HG02840 (cell line): ENCODE results near the gene C4A.
"Not testable (repeated sequence)": the region's sequence is repeated elsewhere in the genome, so short reads cannot be mapped to it uniquely, and the experiment has no call there.

Experiments
- ATAC-seq: cut with Tn5 transposase; IDR thresholded peaks from one replicate; pipeline ENCODE4 v1.9.1; 2021; ENCODE audit warnings: mild to moderate bottlenecking, moderate library complexity, moderate number of reproducible peaks; ENCODE audit not compliant: unreplicated experiment, low FRiP score

C4A gene

GRCh38 chr6:31981744-31982143 is at the start of gene C4A:
C4A (plus strand) TSS chr6:31982057; CDS start chr6:31982108, 51 bp downstream.
- ATAC-seq = not testable (repeated sequence)

DNA sequence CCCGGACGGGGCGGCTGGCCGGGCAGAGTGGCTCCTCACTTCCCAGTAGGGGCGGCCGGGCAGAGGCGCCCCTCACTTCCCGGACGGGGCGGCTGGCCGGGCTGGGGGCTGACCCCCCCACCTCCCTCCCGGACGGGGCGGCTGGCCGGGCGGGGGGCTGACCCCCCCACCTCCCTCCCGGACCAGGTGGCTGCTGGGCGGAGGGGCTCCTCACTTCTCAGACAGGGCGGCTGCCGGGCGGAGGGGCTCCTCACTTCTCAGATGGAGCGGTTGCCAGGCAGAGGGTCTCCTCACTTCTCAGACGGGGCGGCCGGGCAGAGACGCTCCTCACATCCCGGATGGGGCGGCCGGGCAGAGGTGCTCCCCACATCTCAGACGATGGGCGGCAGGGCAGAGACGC is 49.7 kb upstream of the C4A start:
- ATAC-seq = not testable (repeated sequence)

- no peak for ATAC-seq
Measured at GRCh38 chr6:31933537-31933936, 48.3 kb upstream of the C4A start.

GRCh38 chr6:31935021-31935420 is 46.8 kb upstream of the C4A start:
- ATAC-seq = no peak

DNA sequence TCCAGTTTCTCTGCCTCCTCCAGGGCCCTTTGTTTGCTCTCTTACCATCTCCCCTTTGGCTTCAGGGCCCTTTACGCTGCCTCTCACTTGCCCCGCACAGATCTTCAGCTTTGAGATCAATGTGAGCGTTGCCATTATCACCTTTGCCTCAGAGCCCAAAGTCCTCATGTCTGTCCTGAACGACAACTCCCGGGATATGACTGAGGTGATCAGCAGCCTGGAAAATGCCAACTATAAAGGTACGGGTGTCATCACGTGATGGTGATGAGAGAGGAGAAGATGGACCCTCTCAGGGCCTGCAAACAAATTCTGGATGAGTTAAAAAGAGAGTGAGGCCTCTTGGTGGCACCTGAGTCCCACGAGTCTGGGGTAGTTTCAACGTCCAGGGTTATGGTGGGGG is 46.0 kb upstream of the C4A start:
- no peak for ATAC-seq

- no peak for ATAC-seq
Measured at GRCh38 chr6:31940256-31940664, 41.6 kb upstream of the C4A start.

GRCh38 chr6:31943742-31944141 is 38.1 kb upstream of the C4A start:
- ATAC-seq = no peak

DNA sequence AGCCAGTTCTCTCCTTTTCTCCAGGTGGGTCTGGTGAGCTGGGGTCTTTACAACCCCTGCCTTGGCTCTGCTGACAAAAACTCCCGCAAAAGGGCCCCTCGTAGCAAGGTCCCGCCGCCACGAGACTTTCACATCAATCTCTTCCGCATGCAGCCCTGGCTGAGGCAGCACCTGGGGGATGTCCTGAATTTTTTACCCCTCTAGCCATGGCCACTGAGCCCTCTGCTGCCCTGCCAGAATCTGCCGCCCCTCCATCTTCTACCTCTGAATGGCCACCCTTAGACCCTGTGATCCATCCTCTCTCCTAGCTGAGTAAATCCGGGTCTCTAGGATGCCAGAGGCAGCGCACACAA is 36.7 kb upstream of the C4A start:
- ATAC-seq = no peak

- no peak for ATAC-seq
Measured at GRCh38 chr6:31945507-31946369, 36.1 kb upstream of the C4A start, which contains the start of gene CFB. CFB (plus strand) TSS chr6:31946095; CDS start chr6:31946222, 127 bp downstream.

DNA sequence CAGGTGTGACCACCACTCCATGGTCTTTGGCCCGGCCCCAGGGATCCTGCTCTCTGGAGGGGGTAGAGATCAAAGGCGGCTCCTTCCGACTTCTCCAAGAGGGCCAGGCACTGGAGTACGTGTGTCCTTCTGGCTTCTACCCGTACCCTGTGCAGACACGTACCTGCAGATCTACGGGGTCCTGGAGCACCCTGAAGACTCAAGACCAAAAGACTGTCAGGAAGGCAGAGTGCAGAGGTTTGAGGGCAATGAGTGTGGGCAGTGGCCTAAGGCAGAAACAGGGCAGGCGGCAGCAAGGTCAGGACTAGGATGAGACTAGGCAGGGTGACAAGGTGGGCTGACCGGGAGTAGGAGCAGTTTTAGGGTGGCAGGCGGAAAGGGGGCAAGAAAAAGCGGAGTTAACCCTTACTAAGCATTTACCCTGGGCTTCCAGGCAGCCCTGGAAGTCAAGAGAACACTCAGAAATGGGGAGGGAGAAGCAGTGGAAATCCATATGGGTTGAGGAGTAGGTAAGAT is 35.4 kb upstream of the C4A start:
- ATAC-seq = no peak

GRCh38 chr6:31947070-31947675 is 34.7 kb upstream of the C4A start:
- no peak for ATAC-seq

DNA sequence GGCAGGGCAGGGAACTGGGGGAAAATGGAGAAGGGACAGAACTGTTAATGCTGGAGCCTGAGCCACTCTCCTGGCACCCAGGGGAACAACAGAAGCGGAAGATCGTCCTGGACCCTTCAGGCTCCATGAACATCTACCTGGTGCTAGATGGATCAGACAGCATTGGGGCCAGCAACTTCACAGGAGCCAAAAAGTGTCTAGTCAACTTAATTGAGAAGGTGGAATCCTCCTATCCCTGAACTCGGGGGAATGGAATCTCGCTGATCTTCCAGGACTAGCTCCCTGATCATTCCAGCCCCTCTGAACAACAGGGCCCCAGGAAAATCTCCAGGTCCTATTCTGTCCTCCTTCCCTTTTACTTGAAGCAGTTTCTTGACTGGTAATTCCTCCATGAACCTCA is 34.0 kb upstream of the C4A start:
- ATAC-seq = no peak

DNA sequence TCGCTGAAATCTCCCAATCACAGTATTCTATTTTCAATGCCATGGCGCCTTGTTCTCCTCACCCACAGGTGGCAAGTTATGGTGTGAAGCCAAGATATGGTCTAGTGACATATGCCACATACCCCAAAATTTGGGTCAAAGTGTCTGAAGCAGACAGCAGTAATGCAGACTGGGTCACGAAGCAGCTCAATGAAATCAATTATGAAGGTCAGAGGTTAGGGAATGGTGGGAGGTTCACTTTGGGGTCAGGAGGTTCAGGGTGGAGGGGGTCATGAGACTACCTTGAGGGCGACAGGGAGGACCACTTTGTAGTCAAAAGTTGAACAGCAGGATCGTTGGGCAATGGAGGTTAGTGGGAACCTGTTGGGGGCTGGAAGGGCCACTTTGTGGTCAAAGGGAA is 33.6 kb upstream of the C4A start:
- ATAC-seq = no peak

DNA sequence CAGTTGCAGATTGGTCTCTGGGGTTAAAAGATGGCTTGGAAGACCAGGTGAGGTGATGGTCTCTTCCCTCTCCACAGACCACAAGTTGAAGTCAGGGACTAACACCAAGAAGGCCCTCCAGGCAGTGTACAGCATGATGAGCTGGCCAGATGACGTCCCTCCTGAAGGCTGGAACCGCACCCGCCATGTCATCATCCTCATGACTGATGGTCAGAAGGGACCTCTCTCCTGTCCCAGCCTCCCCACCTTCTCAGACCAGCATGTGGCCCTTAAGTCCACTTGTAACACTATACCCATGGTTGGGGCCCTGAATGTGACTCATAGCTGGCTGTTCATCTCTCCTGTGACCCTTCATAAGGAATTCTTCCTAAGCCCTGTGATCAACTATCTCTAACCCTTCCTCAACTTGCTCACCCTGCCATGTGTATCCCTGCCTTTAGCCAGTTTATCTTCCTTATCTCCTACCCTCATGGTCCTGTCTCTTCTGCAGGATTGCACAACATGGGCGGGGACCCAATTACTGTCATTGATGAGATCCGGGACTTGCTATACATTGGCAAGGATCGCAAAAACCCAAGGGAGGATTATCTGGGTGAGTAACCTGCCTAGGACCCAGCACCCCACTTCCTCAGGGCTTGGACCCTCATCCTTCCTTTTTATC is 33.0 kb upstream of the C4A start:
- no peak for ATAC-seq

DNA sequence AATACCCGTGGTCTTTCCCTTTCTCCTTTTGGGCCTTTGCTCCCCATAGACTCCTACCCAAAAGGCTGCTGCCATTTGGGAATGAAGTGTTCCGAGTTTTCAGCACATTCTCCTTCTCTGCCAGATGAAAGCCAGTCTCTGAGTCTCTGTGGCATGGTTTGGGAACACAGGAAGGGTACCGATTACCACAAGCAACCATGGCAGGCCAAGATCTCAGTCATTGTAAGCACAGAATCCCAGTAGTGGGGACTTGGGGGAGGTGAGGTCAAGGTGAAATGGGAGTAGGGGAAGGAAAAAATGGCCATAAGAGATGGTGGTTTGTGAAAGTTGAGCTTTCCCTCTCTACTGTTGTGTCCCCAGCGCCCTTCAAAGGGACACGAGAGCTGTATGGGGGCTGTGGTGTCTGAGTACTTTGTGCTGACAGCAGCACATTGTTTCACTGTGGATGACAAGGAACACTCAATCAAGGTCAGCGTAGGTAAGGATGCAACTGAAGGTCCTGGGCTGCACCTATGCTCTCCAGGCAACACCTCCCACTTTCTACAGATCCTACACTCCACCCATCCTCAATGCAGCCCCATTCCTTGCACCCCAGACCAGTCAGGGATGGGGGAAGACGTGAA is 31.8 kb upstream of the C4A start:
- ATAC-seq = no peak

DNA sequence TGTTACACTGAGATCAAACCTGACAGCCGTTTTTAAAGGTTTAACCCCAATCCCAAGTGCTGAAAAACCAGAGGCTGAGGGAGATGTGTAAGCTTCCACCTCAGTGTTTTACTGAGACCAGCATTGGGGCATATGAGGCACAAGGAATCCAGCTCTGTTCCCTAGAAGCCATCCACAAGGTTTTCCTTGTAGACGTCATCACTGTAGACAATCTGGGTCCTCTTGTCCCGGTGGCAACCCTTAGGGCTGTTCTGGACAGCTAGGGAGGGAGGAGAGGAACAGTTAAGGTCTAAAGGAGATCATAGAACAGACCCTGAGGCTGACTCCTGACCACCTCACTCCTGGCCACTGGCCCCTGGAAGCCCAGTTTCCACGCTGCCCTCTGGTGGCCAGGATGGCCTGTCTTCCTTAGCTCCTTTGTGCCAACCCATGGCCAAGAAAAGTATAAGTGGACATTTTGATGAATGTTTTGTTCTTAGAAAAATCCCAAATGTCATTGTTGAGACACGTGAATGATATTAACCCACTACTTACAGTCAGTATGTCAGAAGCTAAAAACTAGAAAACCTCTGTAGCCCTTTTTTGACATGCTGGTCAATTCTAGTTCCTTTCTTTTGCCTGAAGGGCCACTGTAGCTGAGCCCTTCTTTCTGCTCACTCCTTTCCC is 29.6 kb upstream of the C4A start:
- no peak for ATAC-seq

DNA sequence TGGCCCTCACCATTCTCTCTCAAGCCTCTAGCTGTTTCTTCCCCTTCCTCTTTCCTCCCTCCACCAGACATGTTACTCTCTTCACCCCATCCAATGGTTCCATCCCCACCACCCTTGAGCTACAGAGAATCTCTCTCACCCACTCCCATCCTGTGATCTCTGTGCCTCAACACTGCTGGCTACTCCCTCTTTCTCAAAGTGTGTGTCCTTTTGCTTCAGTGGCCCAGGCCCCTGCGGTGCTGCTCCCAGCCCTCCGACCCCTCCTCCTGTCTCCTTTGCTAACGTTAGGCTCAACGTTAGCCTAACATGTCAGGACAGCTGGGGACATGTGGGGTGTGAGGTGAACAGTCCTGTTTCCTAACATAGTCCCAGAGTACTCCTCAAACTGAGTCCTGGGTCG is 29.0 kb upstream of the C4A start:
- no peak for ATAC-seq

GRCh38 chr6:31954511-31954910 is 27.3 kb upstream of the C4A start:
- no peak for ATAC-seq

DNA sequence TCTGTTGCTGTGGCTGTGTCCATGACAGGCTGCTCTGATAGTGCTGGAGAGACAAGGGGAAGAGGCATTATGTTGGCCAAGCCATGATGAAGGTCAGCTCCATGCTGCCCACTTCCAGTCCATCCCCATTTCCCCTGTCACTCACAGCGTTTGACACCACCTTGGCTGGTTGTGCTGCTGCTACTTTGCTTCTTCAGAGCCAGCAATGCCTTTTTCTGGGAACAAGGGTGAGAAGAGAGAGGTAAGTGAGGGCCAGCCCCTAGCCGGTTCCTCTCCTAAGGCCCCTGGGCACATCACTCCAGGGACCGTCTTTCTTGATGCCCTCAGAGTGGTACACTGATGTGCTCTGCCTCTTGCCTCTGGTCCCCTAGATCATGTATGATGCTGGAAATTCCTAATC is 25.1 kb upstream of the C4A start:
- ATAC-seq = no peak

DNA sequence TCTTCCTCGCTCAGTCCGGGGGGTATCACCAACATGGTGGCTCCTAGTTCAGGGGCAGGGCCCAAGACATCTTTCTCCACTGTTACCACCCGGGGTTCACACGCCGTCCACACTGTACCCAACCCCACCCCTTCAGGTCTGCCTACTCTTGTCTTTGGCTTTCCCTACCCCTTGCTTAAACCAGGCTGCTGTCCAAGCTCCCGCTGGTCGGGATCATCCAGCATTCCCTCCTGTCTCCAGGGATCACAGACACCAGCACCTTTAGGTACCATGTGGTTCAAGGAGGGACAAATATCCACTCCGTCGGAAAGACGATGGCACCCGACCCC is 23.5 kb upstream of the C4A start:
- peak; percentile 19 for ATAC-seq
